Umbilical cord (tissue), 2 donors: ENCODE results near the gene WDR81. TPM values are rescaled to one million over a fixed set of nuclear protein-coding genes. Genes with fewer than 3 reads are reported as not detected.
"Not testable (repeated sequence)": the region's sequence is repeated elsewhere in the genome, so short reads cannot be mapped to it uniquely, and the experiment has no call there.

ENCODE experiments used
- DNase-seq: peaks from one replicate; pipeline ENCODE4 v3.0.0-alpha.2; 2015; ENCODE audit warnings: low spot score
- total RNA-seq: library from RNA; depleted of rRNA; stranded (reverse); fragments of >200 nt; gene quantifications from one replicate; pipeline ENCODE4 v1.2.3, GENCODE V29; 2014; ENCODE audit warnings: low replicate concordance; ENCODE audit not compliant: insufficient read depth

Gene WDR81
- total RNA-seq, 1 donor from 2014 or later = 12.0 TPM

- no peak for DNase-seq
Measured at GRCh38 chr17:1753767-1754429, 29.4 kb downstream of the WDR81 start.

- no peak for DNase-seq
Measured at GRCh38 chr17:1754430-1755112, 30.1 kb downstream of the WDR81 start.

GRCh38 chr17:1755252-1755826 lies 30.8 kb downstream of the WDR81 start:
- no peak for DNase-seq

GRCh38 chr17:1755827-1756262 lies 31.3 kb downstream of the WDR81 start:
- DNase-seq = no peak

GRCh38 chr17:1758807-1759206 lies 34.3 kb downstream of the WDR81 start:
- DNase-seq = no peak

- DNase-seq = no peak
Measured at GRCh38 chr17:1759529-1759928, 35.0 kb downstream of the WDR81 start.

GRCh38 chr17:1762233-1762900 lies 37.9 kb downstream of the WDR81 start:
- DNase-seq = no peak

GRCh38 chr17:1762901-1763898 lies 38.7 kb downstream of the WDR81 start:
- peak; percentile 79 for DNase-seq

- peak; percentile 95 for DNase-seq
Measured at GRCh38 chr17:1764284-1764683, 39.8 kb downstream of the WDR81 start.

GRCh38 chr17:1764705-1765104 lies 40.2 kb downstream of the WDR81 start:
- DNase-seq = not testable (repeated sequence)

- DNase-seq = no peak
Measured at GRCh38 chr17:1765576-1765975, 41.1 kb downstream of the WDR81 start.

GRCh38 chr17:1766382-1767135 lies 42.1 kb downstream of the WDR81 start:
- DNase-seq = no peak

GRCh38 chr17:1767358-1767757 lies 42.9 kb downstream of the WDR81 start:
- no peak for DNase-seq

GRCh38 chr17:1769822-1770477 lies 45.4 kb downstream of the WDR81 start:
- DNase-seq = peak; percentile 77

GRCh38 chr17:1773000-1773695 lies 48.6 kb downstream of the WDR81 start:
- not testable (repeated sequence) for DNase-seq

- DNase-seq = peak; percentile 76
Measured at GRCh38 chr17:1773696-1774181, 49.2 kb downstream of the WDR81 start.

GRCh38 chr17:1774390-1775176 lies 50.1 kb downstream of the WDR81 start:
- DNase-seq = no peak

GRCh38 chr17:1776328-1776727 lies 51.8 kb downstream of the WDR81 start:
- DNase-seq = no peak
